Skeletal muscle cell (primary cell): ENCODE measurements around the gene EPHA6.
"Not testable (repeated sequence)": the region's sequence is repeated elsewhere in the genome, so short reads cannot be mapped to it uniquely, and the experiment has no call there.

Experiments
- DNase-seq: peaks from one replicate; pipeline ENCODE4 v3.0.0-alpha.2; 2010; ENCODE audit warnings: low read depth
- H3K4me3 ChIP-seq: 2 replicates; pipeline ENCODE4 v1.5.1; 2011; ENCODE audit warnings: low read depth, mild to moderate bottlenecking, control low read depth, low read length, moderate library complexity

The EPHA6 gene

DNA sequence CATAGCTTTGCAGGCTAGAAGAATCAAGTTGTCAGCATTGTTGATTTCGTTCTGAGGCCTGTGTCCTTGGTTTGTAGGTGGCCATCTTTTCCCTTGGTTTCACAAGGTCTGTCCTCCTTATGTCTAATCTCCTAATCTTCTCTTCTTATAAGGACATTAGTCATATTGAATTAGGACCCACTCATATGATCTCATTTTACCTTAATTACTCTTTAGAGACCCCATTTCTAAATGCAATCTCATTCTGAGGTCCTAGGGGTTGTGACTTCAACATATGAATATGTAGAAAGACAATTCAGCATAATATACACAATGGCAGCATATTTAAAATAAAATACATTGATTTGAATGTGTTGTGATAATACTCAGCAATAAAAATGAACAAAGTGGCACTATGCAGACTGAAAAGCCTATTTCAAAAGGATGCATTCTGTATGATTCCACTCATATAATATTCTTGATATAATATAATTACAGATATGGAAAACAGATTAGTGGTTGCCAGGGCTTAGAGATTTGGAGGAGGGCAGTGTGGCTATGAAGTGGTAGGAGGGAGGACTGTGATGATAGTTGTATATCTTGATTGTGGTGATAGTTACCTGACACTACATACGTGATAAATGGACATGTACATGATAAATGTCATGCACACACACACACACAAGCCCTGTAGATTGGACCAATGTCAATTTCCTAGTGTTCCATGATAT lies 431.0 kb downstream of the EPHA6 start:
- H3K4me3 ChIP-seq, result no peak overlapping the region
- no peak for DNase-seq

GRCh38 chr3:97256060-97256459 lies 441.7 kb downstream of the EPHA6 start:
- no peak for DNase-seq
- H3K4me3 ChIP-seq, result no peak overlapping the region

- DNase-seq, result no peak
- H3K4me3 ChIP-seq, result no peak overlapping the region
Measured at GRCh38 chr3:97257942-97258697, 443.7 kb downstream of the EPHA6 start.

- no peak overlapping the region for H3K4me3 ChIP-seq
- no peak for DNase-seq
Measured at GRCh38 chr3:97259263-97259662, 444.9 kb downstream of the EPHA6 start.

- no peak for DNase-seq
- H3K4me3 ChIP-seq, result no peak overlapping the region
Measured at GRCh38 chr3:97264180-97264579, 449.8 kb downstream of the EPHA6 start.

- DNase-seq, result no peak
Measured at GRCh38 chr3:97265237-97266005, 451.0 kb downstream of the EPHA6 start.

DNA sequence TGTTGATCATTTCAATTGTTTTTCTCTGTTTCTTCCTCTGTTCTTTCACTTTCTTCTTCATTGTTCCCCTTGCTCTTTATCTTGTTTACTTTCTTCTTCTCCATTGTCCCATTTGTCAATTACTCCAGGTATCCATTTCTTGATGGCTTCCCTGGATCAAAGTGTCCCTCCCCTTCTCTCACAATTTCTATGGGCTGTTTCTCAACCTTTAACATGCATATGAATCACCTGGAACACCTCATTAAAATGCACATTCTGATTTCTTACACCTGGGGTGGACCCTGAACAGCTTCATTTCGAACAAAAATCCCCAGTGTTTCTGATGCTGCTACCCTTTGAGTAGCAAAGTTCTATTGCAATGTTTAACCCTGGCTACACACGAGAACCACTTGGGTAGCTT lies 454.8 kb downstream of the EPHA6 start:
- no peak overlapping the region for H3K4me3 ChIP-seq
- DNase-seq, result no peak

More at GRCh38 chr3:97265237-97266005, 451.0 kb downstream of the EPHA6 start:
- H3K4me3 ChIP-seq, result no peak overlapping the region

- not testable (repeated sequence) for DNase-seq, H3K4me3 ChIP-seq
Measured at GRCh38 chr3:97276879-97277550, 462.6 kb downstream of the EPHA6 start.

DNA sequence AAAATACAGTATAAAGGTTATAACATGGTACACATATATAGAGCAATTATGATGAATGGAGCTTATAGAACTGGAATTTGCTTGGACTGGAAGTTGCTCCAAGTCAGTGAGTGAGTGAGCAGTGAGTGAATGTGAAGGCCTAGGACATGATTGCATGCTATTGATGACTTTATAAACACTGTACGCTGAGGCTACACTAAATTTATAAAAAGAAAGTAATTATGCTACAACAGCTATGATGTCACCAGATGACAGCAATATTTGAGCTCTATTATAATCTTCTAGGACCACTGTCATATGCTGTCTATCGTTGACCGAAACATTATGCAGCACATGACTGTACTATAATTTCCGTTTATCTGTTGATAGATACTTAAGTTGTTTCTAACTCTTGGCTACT lies 463.3 kb downstream of the EPHA6 start:
- no peak for DNase-seq
- H3K4me3 ChIP-seq, result no peak overlapping the region

DNA sequence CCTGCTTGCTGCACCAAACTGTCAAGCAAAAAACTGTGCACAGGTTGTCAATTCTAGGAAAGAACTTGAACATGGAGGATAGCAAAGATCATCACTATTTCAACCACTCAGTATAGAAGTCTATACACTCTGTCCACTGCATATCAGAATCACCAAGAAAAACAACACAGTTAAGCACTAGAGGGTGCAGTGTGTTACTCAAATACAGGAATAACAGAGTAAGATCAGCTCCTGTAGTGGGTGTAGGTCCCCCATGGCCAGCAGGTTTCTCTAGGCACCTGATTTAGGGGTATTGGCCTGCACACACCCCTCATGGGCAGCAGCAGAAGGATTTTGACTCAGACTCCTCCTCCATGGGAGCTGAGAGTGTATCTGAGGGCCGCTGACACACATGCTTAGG lies 464.1 kb downstream of the EPHA6 start:
- no peak overlapping the region for H3K4me3 ChIP-seq
- DNase-seq, result no peak

GRCh38 chr3:97291901-97292300 lies 477.5 kb downstream of the EPHA6 start:
- H3K4me3 ChIP-seq, result no peak overlapping the region
- no peak for DNase-seq

- H3K4me3 ChIP-seq, result no peak overlapping the region
- no peak for DNase-seq
Measured at GRCh38 chr3:97293596-97294131, 479.3 kb downstream of the EPHA6 start.

DNA sequence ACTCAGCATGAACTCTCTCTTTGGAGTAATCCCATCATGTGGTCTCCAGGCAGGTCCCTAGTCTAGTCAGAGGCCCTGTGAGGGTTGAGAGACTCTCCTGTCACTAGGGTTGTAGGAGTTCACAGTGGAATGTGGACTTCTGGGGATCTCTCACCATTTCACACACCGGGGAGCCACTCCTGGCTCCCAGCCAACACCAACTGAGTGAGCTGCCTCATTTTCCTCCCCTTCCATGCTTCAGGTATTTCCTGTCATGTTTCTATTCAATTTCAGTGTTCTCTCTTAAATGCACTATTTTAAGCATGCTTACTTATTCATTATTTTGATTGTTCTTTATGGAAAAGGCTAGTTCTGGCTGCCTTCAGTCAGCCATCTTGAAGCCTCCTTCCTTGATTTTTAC lies 482.6 kb downstream of the EPHA6 start:
- no peak for DNase-seq
- no peak overlapping the region for H3K4me3 ChIP-seq

GRCh38 chr3:97301114-97301513 lies 486.7 kb downstream of the EPHA6 start:
- no peak for DNase-seq
- H3K4me3 ChIP-seq, result no peak overlapping the region

- DNase-seq, result no peak
- H3K4me3 ChIP-seq, result no peak overlapping the region
Measured at GRCh38 chr3:97306226-97306625, 491.8 kb downstream of the EPHA6 start.

DNA sequence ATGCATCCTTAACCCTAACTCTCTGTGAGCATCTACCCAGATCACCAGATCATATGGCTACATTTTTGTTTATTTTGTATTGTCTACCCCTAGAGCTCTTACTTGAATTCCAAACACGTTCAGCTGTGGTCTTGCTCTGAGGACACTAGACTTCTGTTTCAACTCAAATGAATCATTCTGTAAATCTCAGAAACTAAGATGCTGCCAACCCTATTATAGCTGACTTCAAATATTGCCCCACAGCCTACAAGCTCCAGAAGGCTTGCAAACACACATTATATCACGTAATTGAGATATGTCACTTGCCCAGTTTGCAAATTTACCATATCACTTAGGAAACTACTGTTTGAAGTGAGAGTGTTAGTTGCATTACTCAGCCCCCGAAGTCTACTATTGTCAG lies 524.0 kb downstream of the EPHA6 start:
- no peak for DNase-seq
- H3K4me3 ChIP-seq, result no peak overlapping the region

DNA sequence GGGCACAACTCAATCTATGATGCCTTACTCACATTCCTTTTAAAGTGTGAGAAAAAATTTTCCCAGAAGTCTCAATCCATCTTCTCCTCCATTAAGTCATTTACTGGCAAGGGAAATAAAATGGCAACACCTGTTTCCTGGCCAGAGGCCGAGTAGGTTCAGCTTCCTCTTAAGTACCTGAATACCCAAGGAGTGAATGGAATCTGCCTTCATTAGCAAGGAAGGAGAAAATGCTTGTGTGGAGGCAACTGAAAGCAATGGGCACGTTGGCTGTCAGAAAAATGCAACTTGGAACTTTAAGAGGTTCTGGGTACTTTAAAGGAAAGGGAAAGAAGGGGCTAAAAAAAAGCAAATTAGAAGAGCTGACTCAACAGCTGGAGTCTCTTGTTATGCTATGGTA lies 526.5 kb downstream of the EPHA6 start:
- no peak for DNase-seq
- no peak overlapping the region for H3K4me3 ChIP-seq

- no peak for DNase-seq
- H3K4me3 ChIP-seq, result no peak overlapping the region
Measured at GRCh38 chr3:97347780-97348179, 533.4 kb downstream of the EPHA6 start.

- no peak for DNase-seq
- H3K4me3 ChIP-seq, result no peak overlapping the region
Measured at GRCh38 chr3:97350971-97351370, 536.6 kb downstream of the EPHA6 start.

- no peak for DNase-seq
- no peak overlapping the region for H3K4me3 ChIP-seq
Measured at GRCh38 chr3:97353176-97353575, 538.8 kb downstream of the EPHA6 start.
